Ovary (tissue), 3 donors: Measurements from ENCODE around the gene CPED1.

ENCODE experiments used
- CTCF ChIP-seq, 3 donors: fragments of 450-650 bp in 2 of 3; fragments of 200-600 bp in 1 of 3; IDR thresholded peaks; one replicate each; pipeline versions ENCODE4 v1.5.1 to v1.8.0; 2016 to 2022; ENCODE audit warnings: antibody characterized with exemption in 3 of 3, mild to moderate bottlenecking in 1 of 3
- EP300 ChIP-seq: sonication (generic); formaldehyde crosslinking; IDR thresholded peaks from one replicate; pipeline ENCODE4 v1.6.1; 2017; ENCODE audit warnings: antibody characterized with exemption
- POLR2A ChIP-seq: fragments of 450-650 bp; IDR thresholded peaks from one replicate; pipeline ENCODE4 v1.6.1; 2017; ENCODE audit warnings: antibody characterized with exemption, mild to moderate bottlenecking, moderate library complexity
- donor health status: DM: no; HTN: no; CAD: no.

GRCh38 chr7:121042899-121043298, 54.4 kb downstream of the CPED1 start:
- TF ChIP-seq CTCF (IDR thresholded peaks at IDR 0.05), result no peak
- TF ChIP-seq EP300, result no peak
- TF ChIP-seq POLR2A, result no peak
